B cell (primary cell): Measurements from ENCODE around the gene MYBPHL.

Experiments used
- CTCF ChIP-seq: fragments of 200-600 bp; IDR thresholded peaks from one replicate; pipeline ENCODE4 v1.8.0; 2022; ENCODE audit warnings: antibody characterized with exemption, mild to moderate bottlenecking
- EZH2 ChIP-seq: IDR thresholded peaks from 2 replicates; pipeline ENCODE4 v1.6.1; 2012; ENCODE audit warnings: borderline replicate concordance, low read depth, mild to moderate bottlenecking, moderate library complexity, low read length; ENCODE audit not compliant: insufficient read depth, poor library complexity, severe bottlenecking

GRCh38 chr1:109312978-109313775 lies 6.4 kb upstream of the MYBPHL start:
- TF ChIP-seq CTCF (no peak), EZH2 (no peak)
